HG02759 (cell line): ENCODE data around the gene FAM43A.

ENCODE experiments used
- ATAC-seq: cut with Tn5 transposase; IDR thresholded peaks from one replicate; pipeline ENCODE4 v1.9.1; 2021; ENCODE audit warnings: mild to moderate bottlenecking, moderate library complexity; ENCODE audit not compliant: unreplicated experiment

Gene FAM43A

DNA sequence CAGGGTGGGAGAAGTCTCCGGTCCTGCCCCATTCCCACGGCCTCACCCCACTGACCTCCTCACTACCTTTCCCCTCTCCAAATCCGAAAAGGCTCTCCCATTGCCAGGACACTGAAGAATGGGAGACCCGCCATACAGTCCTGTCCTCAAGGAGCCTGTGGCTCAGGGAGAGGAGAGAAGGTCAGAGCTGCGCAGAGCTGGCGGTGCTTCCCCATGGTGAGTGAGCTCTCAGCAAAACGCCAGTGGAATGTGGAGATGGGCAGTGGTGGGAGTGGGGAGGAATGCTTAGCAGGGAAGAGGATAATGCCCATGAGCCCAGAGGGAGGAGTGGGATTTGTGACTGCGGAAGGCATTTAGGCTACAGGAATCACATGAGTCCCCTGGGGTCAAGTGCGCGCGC is 20.1 kb downstream of the FAM43A start:
- ATAC-seq = no peak

- ATAC-seq = no peak
Observed at GRCh38 chr3:194707147-194707540, 21.5 kb downstream of the FAM43A start.

DNA sequence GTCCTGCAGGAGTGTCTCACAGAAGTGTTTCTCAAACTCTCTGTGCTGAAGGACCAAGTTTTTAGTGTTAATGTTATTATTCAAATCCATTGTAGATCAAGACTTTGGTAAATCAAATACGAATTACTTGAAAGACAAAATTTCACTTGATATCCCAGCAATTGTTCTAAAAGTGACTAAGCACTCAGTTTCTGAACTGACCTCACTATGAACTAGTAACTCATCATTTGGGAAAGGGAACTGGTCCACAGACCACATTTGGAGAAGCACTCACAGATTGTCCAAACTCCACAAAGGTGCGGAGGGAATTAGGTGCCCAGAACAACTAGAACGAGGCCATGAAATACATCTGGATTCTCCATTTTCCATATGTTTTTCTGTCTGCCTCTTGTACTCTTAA is 25.6 kb downstream of the FAM43A start:
- ATAC-seq = no peak

- ATAC-seq = no peak
Observed at GRCh38 chr3:194711913-194712312, 26.2 kb downstream of the FAM43A start.

DNA sequence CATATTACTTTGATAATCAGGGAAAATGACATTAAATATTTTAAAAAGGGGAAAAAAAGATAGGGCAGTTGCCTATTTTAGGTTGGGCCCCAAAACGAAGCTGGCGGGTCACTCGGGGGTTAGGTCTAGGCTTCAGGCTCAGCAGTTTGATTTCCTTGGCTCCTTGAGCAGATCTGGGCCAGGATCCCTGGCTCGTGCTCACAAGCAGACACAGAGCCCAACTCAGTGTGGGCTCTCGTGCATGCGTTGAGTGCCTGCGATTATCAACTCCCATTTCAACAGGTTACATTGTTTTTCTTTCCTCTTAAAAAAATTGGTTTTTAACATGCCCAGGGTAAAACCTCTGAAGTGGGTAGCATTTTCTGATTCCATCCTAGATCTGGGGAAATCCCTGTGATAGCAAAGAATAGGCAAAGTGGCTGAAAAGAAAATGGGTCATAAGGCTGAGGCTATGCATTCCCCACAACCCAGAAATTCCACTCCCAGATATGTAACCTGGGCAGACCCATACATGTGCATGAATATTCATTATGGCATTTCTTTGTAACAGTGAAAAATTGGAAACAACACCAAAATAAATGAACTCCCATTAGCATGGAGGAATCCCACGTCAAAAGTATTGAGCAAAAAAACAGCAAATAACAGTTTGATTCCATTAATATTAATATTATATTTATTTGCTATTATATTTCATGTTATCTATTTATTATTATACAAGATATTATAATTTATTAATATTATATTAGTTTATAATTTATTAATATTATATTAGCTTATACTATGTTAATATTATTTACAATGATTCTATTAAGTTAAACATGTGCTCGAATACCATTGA is 27.8 kb downstream of the FAM43A start:
- ATAC-seq = no peak

- ATAC-seq = no peak
Observed at GRCh38 chr3:194714137-194714455, 28.4 kb downstream of the FAM43A start.

- no peak for ATAC-seq
Observed at GRCh38 chr3:194714564-194714963, 28.9 kb downstream of the FAM43A start.

DNA sequence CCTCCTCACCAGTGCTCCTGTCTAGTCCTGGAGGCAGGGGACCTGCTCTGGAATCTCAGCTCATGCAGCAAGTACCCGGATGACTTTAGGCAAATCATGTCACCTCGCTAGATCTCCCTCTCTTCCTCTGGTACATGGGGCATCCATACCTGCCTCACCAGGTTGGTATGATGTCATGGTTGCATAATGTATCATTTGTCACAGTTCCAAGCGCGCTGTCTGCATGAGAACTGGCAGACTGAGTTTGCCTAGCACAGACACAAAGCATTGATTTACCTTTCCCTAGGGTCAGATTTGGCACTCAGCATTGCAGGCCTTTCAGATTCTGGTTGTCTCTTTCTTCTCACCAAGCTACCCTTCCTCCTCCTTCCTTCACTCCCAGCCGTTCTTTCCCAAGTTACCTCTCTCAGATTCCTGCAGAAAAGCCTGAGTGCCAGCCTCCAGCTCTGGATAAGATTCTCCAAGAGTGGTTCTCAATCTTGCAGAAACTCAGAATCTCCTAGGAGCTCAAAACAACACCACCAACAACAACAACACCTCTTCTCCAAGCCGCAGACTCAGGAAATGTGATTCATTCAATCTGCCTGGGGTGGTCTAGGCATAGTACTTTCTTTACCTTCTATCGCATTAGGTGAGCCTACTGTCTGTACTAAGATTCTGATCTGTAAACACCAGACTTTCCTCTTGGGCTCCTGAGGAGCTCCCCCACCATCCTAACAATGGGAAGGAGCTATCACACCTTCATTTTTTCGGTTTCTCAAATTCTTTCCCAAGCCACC is 29.5 kb downstream of the FAM43A start:
- ATAC-seq = no peak

DNA sequence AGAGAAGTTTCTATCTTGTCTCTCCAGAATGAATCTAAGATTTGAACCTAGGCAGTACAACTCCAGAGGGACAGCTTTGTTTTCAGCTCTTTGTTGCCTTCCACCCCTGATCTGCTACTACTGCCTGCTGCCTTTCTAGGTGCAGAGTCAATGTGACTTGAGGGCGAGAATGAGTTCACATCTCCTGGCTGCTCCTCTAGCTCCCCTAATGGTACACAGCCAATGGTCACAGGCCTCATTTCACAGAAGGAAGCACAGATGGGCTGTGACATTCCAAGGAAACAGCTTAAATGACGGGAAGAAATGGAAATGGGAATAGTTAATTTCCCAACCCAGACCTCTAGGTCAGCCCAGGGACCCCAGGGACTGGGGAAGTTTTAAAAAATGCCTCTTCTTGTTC is 32.4 kb downstream of the FAM43A start:
- no peak for ATAC-seq

GRCh38 chr3:194720048-194720447 is 34.4 kb downstream of the FAM43A start:
- ATAC-seq = no peak

DNA sequence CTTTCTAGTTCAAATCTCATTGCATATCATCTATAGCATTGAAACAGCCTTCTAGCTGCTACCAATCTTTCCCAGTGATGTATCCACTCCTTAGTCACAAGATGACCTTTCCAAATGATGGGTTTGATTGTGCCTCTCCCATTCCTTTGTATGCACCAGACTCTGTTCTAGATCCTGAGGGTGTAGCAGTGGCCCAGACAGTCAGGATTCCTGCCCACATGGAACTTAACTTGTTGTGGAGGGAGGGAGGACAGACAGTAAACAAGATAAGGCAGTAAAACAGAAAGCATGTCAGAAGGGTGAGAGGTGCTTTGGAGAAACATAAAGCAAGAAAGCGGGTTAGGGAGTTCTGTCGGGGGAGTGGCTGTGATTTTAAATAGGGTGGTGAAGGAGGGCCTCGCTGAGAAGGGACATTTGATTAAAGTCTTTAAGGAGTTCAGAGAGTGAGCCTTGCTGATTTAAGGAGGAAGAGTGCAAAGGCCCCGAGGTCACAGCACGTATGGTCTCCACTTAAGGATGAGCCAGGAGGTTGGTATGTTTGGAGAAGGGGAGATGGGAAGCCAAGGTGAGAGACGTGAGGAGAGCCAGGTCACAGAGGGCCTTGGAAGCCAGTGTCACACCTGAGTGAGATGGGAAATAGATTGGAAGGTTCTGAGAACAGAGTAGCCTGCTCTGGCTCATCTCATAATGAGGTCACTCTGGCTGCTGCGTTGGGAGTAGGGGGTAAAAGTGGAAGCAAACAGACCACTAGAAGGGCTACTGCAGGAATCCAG is 38.3 kb downstream of the FAM43A start:
- ATAC-seq = no peak

GRCh38 chr3:194725346-194725745 is 39.7 kb downstream of the FAM43A start:
- no peak for ATAC-seq

DNA sequence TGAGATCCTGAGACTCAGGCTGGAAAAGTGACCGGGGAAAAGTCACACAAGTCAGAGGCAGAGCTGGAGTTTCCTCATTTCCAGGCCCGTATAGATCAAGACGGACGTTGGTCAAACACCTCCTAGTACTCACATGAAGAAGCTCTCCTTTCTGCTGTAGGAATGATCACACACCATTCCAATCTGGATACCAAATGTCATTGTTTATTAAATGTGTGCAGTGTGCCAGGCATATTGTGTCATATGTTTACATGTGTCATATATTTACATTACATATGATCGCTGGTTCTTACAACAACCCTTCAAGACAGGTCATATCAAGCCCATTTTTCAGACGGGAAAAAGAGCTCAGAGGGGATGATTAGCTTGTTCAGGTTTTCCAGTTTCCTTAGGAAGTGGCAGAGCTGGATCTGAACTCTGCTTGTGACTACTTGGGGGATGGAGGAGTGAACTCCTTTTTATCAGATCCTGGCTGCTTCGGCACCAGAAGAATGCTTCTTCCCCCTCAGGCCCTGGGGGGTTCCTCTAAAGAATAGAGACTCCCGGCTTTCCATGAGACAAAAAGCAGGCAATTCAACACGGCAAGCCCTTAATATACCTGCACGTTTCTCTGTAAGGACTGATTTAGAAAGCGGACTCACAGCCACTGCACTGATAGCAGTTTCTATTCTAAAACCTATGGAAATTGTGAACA is 41.9 kb downstream of the FAM43A start:
- ATAC-seq = no peak

DNA sequence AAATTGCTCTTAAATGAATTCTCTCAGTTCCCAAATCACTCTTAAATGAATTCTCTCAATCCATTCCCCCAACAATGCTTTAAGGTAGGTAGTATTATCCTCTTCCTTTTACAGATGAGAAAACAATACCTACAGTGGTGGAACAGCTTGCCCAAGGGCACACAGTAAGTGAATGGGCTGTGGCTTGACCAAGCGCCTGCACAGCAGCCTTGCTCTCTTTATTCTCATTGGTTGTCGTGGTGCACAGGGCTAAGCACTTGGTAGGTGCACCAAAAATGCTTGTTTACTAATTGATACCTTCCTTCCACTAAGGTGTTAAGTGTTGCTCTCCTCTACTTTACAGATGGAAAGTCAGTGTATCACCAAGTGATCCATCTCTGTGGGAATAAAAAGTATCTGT is 43.3 kb downstream of the FAM43A start:
- ATAC-seq = no peak

DNA sequence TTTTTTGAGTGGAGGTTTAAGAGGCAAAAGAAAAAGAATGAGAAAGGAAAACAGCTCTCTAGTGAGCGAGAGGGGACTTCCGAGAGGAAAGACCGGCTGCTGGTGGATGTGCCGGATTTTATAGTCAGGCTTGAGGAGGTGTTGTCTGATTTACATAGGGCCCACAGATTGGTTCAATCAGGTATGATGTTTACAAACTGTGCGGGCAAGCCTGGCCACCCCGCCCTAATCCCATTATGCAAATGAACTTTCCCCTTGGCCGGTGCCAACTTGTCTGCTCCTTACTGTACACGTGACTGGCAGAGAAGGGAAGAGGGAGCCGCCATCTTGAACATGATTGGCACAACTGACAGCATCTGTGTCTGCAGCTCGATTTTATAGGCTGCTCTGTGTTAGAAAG is 44.7 kb downstream of the FAM43A start:
- ATAC-seq = no peak

DNA sequence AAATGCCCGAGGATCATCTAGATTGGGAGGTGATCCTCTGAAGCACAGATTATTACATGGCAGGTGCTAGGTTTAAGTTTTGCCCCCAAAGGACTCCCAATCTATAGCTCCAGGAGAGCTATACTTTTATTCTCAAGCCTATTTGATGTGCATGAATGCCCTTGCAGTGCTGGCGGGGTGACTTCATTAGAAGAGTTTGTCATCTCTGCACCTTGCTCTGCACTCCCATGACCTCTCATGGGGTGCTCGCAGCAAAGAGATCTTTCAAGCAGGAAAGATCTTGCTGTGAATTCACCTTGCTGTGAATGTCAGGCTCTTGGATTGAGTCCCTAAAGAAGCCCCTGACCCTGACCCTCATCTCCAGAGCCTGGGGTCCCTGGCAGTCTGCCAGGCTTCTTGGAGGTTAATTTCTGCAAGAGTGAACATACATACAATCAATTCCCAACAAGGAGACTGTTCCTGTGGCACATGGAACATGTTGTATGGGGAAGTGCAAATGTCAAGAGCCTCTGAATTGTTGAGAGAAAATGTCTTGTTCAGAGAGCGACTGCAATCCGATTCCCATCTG is 45.9 kb downstream of the FAM43A start:
- no peak for ATAC-seq

DNA sequence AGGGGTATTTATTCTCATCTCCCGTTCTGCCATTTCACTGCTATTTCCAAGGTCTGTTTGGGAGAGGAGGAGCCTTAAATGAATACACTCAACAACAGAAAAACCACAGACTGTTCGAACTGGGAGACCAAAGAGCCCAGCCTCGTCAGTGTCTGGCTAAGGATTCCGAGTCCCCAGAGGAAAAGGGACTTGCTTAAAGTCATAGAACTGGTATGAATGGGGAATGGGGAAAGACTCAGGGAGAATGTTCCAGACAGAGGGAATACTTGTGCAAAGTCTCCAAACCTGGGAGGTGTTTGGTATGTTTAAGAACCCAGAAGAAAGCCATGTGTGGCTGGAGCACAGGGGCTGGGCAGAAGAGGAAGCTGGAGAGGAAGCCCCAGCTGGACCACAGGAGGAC is 46.9 kb downstream of the FAM43A start:
- no peak for ATAC-seq

- no peak for ATAC-seq
Observed at GRCh38 chr3:194736277-194736895, 50.7 kb downstream of the FAM43A start.

- ATAC-seq = no peak
Observed at GRCh38 chr3:194736896-194737600, 51.4 kb downstream of the FAM43A start.
